GM12801 (cell line): ENCODE measurements around the gene LRRC52.

Experiments
- CTCF ChIP-seq: IDR thresholded peaks from one replicate; pipeline ENCODE4 v1.5.1; 2011; ENCODE audit warnings: control low read depth; ENCODE audit not compliant: insufficient read length; ENCODE audit errors: extremely low read depth

Gene LRRC52

GRCh38 chr1:165605246-165605645 is 61.4 kb downstream of the LRRC52 start:
- no peak for TF ChIP-seq CTCF

GRCh38 chr1:165610866-165611265 is 67.1 kb downstream of the LRRC52 start:
- no peak for TF ChIP-seq CTCF

GRCh38 chr1:165612062-165612461 is 68.3 kb downstream of the LRRC52 start:
- no peak for TF ChIP-seq CTCF
